CD8-positive, alpha-beta memory T cell (primary cell): ENCODE measurements around the gene HCN1. TPM values are rescaled to one million over a fixed set of nuclear protein-coding genes. Genes with fewer than 3 reads are reported as not detected.

ENCODE experiments used
- CTCF ChIA-PET: fragments of 350-600 bp; sonication (Branson Sonifier 250); formaldehyde crosslinking; loops from one replicate; lab custom pipeline; 2021; ENCODE audit warnings: antibody characterized with exemption; lab: Charles Lee
- POLR2A ChIA-PET: fragments of 350-600 bp; sonication (Branson Sonifier 250); formaldehyde crosslinking; loops from one replicate; lab custom pipeline; 2021; ENCODE audit warnings: antibody characterized with exemption; lab: Charles Lee
- DNase-seq, 5 donors: peaks; one replicate each; pipeline versions ENCODE4 v3.0.0 to v3.0.0-alpha.2; 2020 to 2022; ENCODE audit warnings: mixed read lengths in 1 of 5
- H3K27ac ChIP-seq: one replicate; pipeline ENCODE4 v1.7.0; 2013; ENCODE audit warnings: low read depth, mild to moderate bottlenecking, low read length, moderate library complexity
- H3K27me3 ChIP-seq: 2 replicates; pipeline ENCODE4 v1.7.0; 2013; ENCODE audit warnings: low read length, mild to moderate bottlenecking; ENCODE audit not compliant: insufficient read depth, poor library complexity, severe bottlenecking
- H3K36me3 ChIP-seq: 2 replicates; pipeline ENCODE4 v1.7.0; 2013; ENCODE audit warnings: mild to moderate bottlenecking, low read length, moderate library complexity; ENCODE audit not compliant: insufficient read depth
- H3K4me1 ChIP-seq: 2 replicates; pipeline ENCODE4 v1.7.0; 2013; ENCODE audit warnings: mild to moderate bottlenecking, low read length, moderate library complexity; ENCODE audit not compliant: insufficient read depth
- H3K4me3 ChIP-seq: 2 replicates; pipeline ENCODE4 v1.7.0; 2013; ENCODE audit warnings: mild to moderate bottlenecking, low read length
- H3K9me3 ChIP-seq: 2 replicates; pipeline ENCODE4 v1.7.0; 2013; ENCODE audit warnings: mild to moderate bottlenecking, low read length
- H3K27ac Mint-ChIP-seq, 8 donors: one replicate each; pipeline ENCODE4 v1.8.0; 2020 to 2021; ENCODE audit warnings: mixed read lengths in 8 of 8, mild to moderate bottlenecking in 6 of 8, inconsistent platforms in 3 of 8, moderate library complexity in 3 of 8
- H3K27me3 Mint-ChIP-seq, 2 donors: one replicate each; pipeline ENCODE4 v1.8.0; 2020 to 2021; ENCODE audit warnings: mixed read lengths in 2 of 2, mild to moderate bottlenecking in 1 of 2, moderate library complexity in 1 of 2
- H3K36me3 Mint-ChIP-seq, 3 donors: one replicate each; pipeline ENCODE4 v1.8.0; 2020 to 2021; ENCODE audit warnings: mixed read lengths in 3 of 3, inconsistent platforms in 1 of 3, mild to moderate bottlenecking in 1 of 3
- H3K4me1 Mint-ChIP-seq, 3 donors: one replicate each; pipeline ENCODE4 v1.8.0; 2020 to 2021; ENCODE audit warnings: mixed read lengths in 3 of 3, inconsistent platforms in 1 of 3, mild to moderate bottlenecking in 1 of 3
- H3K4me3 Mint-ChIP-seq, 7 donors: one replicate each; pipeline ENCODE4 v1.8.0; 2020 to 2021; ENCODE audit warnings: mixed read lengths in 7 of 7, mild to moderate bottlenecking in 6 of 7, moderate library complexity in 4 of 7, inconsistent platforms in 2 of 7
- H3K9me3 Mint-ChIP-seq, 5 donors: one replicate each; pipeline ENCODE4 v1.8.0; 2020 to 2022; ENCODE audit warnings: mixed read lengths in 5 of 5, mild to moderate bottlenecking in 3 of 5, moderate library complexity in 2 of 5, inconsistent platforms in 1 of 5
- polyA plus RNA-seq: library from polyadenylated mRNA; unstranded; fragments of 300-500 nt; fragmentation: Illumina TruSeq; gene quantifications from one replicate; pipeline ENCODE4 v1.2.3, GENCODE V29; 2021
- total RNA-seq, 2 experiments: library from RNA; stranded (reverse); gene quantifications; one replicate each; pipeline ENCODE4 v1.2.3, GENCODE V29; 2021

Gene HCN1
- total and polyA plus RNA-seq, 3 experiments from 2014 or later: not detected

GRCh38 chr5:45410304-45410995 is 285.7 kb downstream of the HCN1 start:
- H3K27ac Mint-ChIP-seq: no peak overlapping the region
- no peak overlapping the region for H3K27ac ChIP-seq
- no peak for DNase-seq
- H3K4me1 Mint-ChIP-seq: no peaks in the 10 kb centered on the region
- H3K4me3 Mint-ChIP-seq: no peak overlapping the region
- H3K27me3 ChIP-seq: no peaks in the 10 kb centered on the region
- H3K36me3 Mint-ChIP-seq: no peaks in the 10 kb centered on the region
- H3K9me3 ChIP-seq: no peaks in the 10 kb centered on the region
- H3K9me3 Mint-ChIP-seq: peaks cover 4 to 22% (median 7%) of the 10 kb centered on the region in 5 donors
- no peaks in the 10 kb centered on the region for H3K36me3 ChIP-seq
- H3K4me1 ChIP-seq: no peaks in the 10 kb centered on the region
- no peaks in the 10 kb centered on the region for H3K27me3 Mint-ChIP-seq
- no peak overlapping the region for H3K4me3 ChIP-seq
- ChIA-PET POLR2A (no interaction called here), CTCF (no interaction called here)

- no peaks in the 10 kb centered on the region for H3K36me3 ChIP-seq
- H3K4me1 ChIP-seq: no peaks in the 10 kb centered on the region
- POLR2A ChIA-PET: no interaction called here
- no peak overlapping the region for H3K4me3 Mint-ChIP-seq
- H3K4me1 Mint-ChIP-seq: no peaks in the 10 kb centered on the region
- no peak overlapping the region for H3K4me3 ChIP-seq
- DNase-seq: no peak
- H3K27ac Mint-ChIP-seq: no peak overlapping the region
- no peaks in the 10 kb centered on the region for H3K9me3 ChIP-seq
- H3K9me3 Mint-ChIP-seq: peaks cover 6 to 15% (median 12%) of the 10 kb centered on the region in 5 donors
- H3K27me3 Mint-ChIP-seq: no peaks in the 10 kb centered on the region
- H3K27me3 ChIP-seq: no peaks in the 10 kb centered on the region
- CTCF ChIA-PET: no interaction called here
- no peaks in the 10 kb centered on the region for H3K36me3 Mint-ChIP-seq
- H3K27ac ChIP-seq: no peak overlapping the region
Measured at GRCh38 chr5:45408067-45408466, 288.1 kb downstream of the HCN1 start.

GRCh38 chr5:45402804-45403455 is 293.2 kb downstream of the HCN1 start:
- Mint-ChIP-seq H3K4me3 (no peak overlapping the region), H3K27me3 (no peaks in the 10 kb centered on the region), H3K9me3 (peaks cover 3 to 12% (median 4%) of the 10 kb centered on the region in 5 donors), H3K36me3 (no peaks in the 10 kb centered on the region), H3K27ac (no peak overlapping the region), H3K4me1 (no peaks in the 10 kb centered on the region)
- Histone ChIP-seq H3K27ac (no peak overlapping the region), H3K9me3 (no peaks in the 10 kb centered on the region), H3K36me3 (no peaks in the 10 kb centered on the region), H3K4me1 (no peaks in the 10 kb centered on the region), H3K27me3 (no peaks in the 10 kb centered on the region), H3K4me3 (no peak overlapping the region)
- ChIA-PET POLR2A (no interaction called here), CTCF (no interaction called here)
- no peak for DNase-seq

GRCh38 chr5:45399041-45399440 is 297.1 kb downstream of the HCN1 start:
- ChIA-PET POLR2A (no interaction called here), CTCF (no interaction called here)
- Histone ChIP-seq H3K4me1 (no peaks in the 10 kb centered on the region), H3K36me3 (no peaks in the 10 kb centered on the region), H3K27me3 (no peaks in the 10 kb centered on the region), H3K27ac (no peak overlapping the region), H3K9me3 (no peaks in the 10 kb centered on the region), H3K4me3 (no peak overlapping the region)
- H3K4me3 Mint-ChIP-seq: no peak overlapping the region
- no peaks in the 10 kb centered on the region for H3K4me1 Mint-ChIP-seq
- H3K27ac Mint-ChIP-seq: no peak overlapping the region
- no peak for DNase-seq
- peaks cover 0 to 10% (median 4%) of the 10 kb centered on the region in 5 donors for H3K9me3 Mint-ChIP-seq
- H3K27me3 Mint-ChIP-seq: no peaks in the 10 kb centered on the region
- H3K36me3 Mint-ChIP-seq: no peaks in the 10 kb centered on the region

GRCh38 chr5:45385321-45386058 is 310.7 kb downstream of the HCN1 start:
- H3K4me3 Mint-ChIP-seq: no peak overlapping the region
- CTCF ChIA-PET: no interaction called here

GRCh38 chr5:45383985-45384384 is 312.2 kb downstream of the HCN1 start:
- H3K27ac ChIP-seq: no peak overlapping the region
- no peak for DNase-seq
- ChIA-PET POLR2A (no interaction called here), CTCF (no interaction called here)
- H3K4me1 Mint-ChIP-seq: no peaks in the 10 kb centered on the region
- H3K27me3 ChIP-seq: no peaks in the 10 kb centered on the region
- no peaks in the 10 kb centered on the region for H3K9me3 ChIP-seq
- H3K4me3 Mint-ChIP-seq: no peak overlapping the region
- H3K4me1 ChIP-seq: no peaks in the 10 kb centered on the region
- no peaks in the 10 kb centered on the region for H3K36me3 Mint-ChIP-seq
- peaks cover 5 to 21% (median 9%) of the 10 kb centered on the region in 5 donors for H3K9me3 Mint-ChIP-seq
- no peaks in the 10 kb centered on the region for H3K27me3 Mint-ChIP-seq
- no peaks in the 10 kb centered on the region for H3K36me3 ChIP-seq
- H3K4me3 ChIP-seq: no peak overlapping the region
- H3K27ac Mint-ChIP-seq: no peak overlapping the region

More at GRCh38 chr5:45385321-45386058, 310.7 kb downstream of the HCN1 start:
- no peaks in the 10 kb centered on the region for H3K36me3 ChIP-seq
- DNase-seq: no peak
- no peaks in the 10 kb centered on the region for H3K36me3 Mint-ChIP-seq
- H3K4me3 ChIP-seq: no peak overlapping the region
- H3K27ac ChIP-seq: no peak overlapping the region
- H3K4me1 Mint-ChIP-seq: no peaks in the 10 kb centered on the region
- no peaks in the 10 kb centered on the region for H3K27me3 ChIP-seq
- H3K4me1 ChIP-seq: no peaks in the 10 kb centered on the region
- no peaks in the 10 kb centered on the region for H3K9me3 ChIP-seq
- peaks cover 7 to 29% (median 13%) of the 10 kb centered on the region in 5 donors for H3K9me3 Mint-ChIP-seq
- H3K27ac Mint-ChIP-seq: no peak overlapping the region
- no peaks in the 10 kb centered on the region for H3K27me3 Mint-ChIP-seq
- POLR2A ChIA-PET: no interaction called here

- Mint-ChIP-seq H3K4me1 (no peaks in the 10 kb centered on the region), H3K36me3 (no peaks in the 10 kb centered on the region), H3K9me3 (peaks cover 5 to 15% (median 11%) of the 10 kb centered on the region in 5 donors), H3K27me3 (no peaks in the 10 kb centered on the region), H3K4me3 (no peak overlapping the region), H3K27ac (no peak overlapping the region)
- Histone ChIP-seq H3K4me3 (no peak overlapping the region), H3K36me3 (no peaks in the 10 kb centered on the region), H3K4me1 (no peaks in the 10 kb centered on the region), H3K9me3 (no peaks in the 10 kb centered on the region), H3K27ac (no peak overlapping the region), H3K27me3 (no peaks in the 10 kb centered on the region)
- CTCF ChIA-PET: no interaction called here
- DNase-seq: no peak
- POLR2A ChIA-PET: no interaction called here
Measured at GRCh38 chr5:45382583-45382982, 313.6 kb downstream of the HCN1 start.

GRCh38 chr5:45376417-45376816 is 319.8 kb downstream of the HCN1 start:
- H3K27me3 Mint-ChIP-seq: no peaks in the 10 kb centered on the region
- no peak for DNase-seq
- CTCF ChIA-PET: no interaction called here
- H3K4me3 Mint-ChIP-seq: no peak overlapping the region
- no peaks in the 10 kb centered on the region for H3K9me3 ChIP-seq
- H3K27ac Mint-ChIP-seq: no peak overlapping the region
- H3K4me3 ChIP-seq: no peak overlapping the region
- no peaks in the 10 kb centered on the region for H3K36me3 ChIP-seq
- POLR2A ChIA-PET: no interaction called here
- H3K4me1 Mint-ChIP-seq: no peaks in the 10 kb centered on the region
- no peaks in the 10 kb centered on the region for H3K27me3 ChIP-seq
- peaks cover 2 to 20% (median 4%) of the 10 kb centered on the region in 5 donors for H3K9me3 Mint-ChIP-seq
- H3K4me1 ChIP-seq: no peaks in the 10 kb centered on the region
- H3K36me3 Mint-ChIP-seq: no peaks in the 10 kb centered on the region
- no peak overlapping the region for H3K27ac ChIP-seq
